ENCODE results near the gene RAB7B.

The RAB7B gene

GRCh38 chr1:206005234-206005633 lies 2.0 kb upstream of the RAB7B start:
- no peak overlapping the region for H3K27ac ChIP-seq (replicated peaks; ENCODE audit: low read length)
- H3K9ac ChIP-seq (ENCODE audit: low read depth, low read length, poor library complexity) = no peak overlapping the region

DNA sequence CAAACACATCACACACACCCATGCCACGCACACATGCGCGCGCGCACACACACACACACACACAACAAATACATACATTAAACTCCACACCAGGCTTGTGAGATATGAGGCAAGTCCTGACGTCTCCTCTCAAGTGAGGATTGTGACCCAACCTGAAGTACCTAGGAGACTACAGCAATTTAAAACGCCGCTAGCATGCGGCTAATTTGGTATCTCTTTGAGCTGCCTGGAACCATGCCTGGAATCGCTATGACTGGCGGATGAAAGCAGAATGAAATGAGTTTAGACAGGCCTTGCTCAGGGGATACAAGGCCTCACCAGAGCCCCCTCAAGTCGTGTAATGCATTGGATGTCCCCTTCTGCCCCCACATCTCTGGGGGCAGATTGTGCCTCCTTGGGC lies 1.6 kb upstream of the RAB7B start:
- H3K23ac ChIP-seq (ENCODE audit: low read depth, low read length, poor library complexity) = peak overlapping the region; percentile 11
- DNase-seq (ENCODE audit: low spot score) = no peak

More at GRCh38 chr1:206005234-206005633, 2.0 kb upstream of the RAB7B start:
- Histone ChIP-seq H3K14ac (ENCODE audit: low read length) (no peak overlapping the region), H4K91ac (ENCODE audit: low read depth, low read length, poor library complexity) (no peak overlapping the region), H3K4me3 (ENCODE audit: low read length in 2 of 2) (no peak overlapping the region), H2BK12ac (ENCODE audit: low read length) (no peak overlapping the region), H2BK120ac (ENCODE audit: low read depth, low read length) (no peak overlapping the region), H3K27me3 (ENCODE audit: control insufficient read depth in 3 of 3, insufficient read depth in 3 of 3, low read depth in 1 of 3, low read length in 3 of 3) (peaks cover 0 to 8% (median 0%) of the 10 kb centered on the region in 3 experiments), H2AK5ac (ENCODE audit: low read depth, low read length) (no peak overlapping the region), H4K8ac (ENCODE audit: low read depth, low read length) (no peak overlapping the region), H3K18ac (ENCODE audit: low read length) (no peak overlapping the region), H2BK15ac (ENCODE audit: low read length) (no peak overlapping the region), H3K4ac (ENCODE audit: low read length) (no peak overlapping the region), H3K23ac (ENCODE audit: low read depth, low read length, poor library complexity) (no peak overlapping the region), H3K4me2 (ENCODE audit: insufficient read depth, low read length, poor library complexity, severe bottlenecking) (no peak overlapping the region), H3K9me3 (replicated peaks in 1 of 2; ENCODE audit: control insufficient read depth in 2 of 2, insufficient read depth in 1 of 2, low read depth in 1 of 2, low read length in 2 of 2) (peaks cover 0 to 3% of the 10 kb centered on the region in 2 donors), H3K79me1 (ENCODE audit: low read depth, low read length) (peaks cover 8% of the 10 kb centered on the region), H3K36me3 (replicated peaks in 1 of 2; ENCODE audit: control insufficient read depth in 2 of 2, insufficient read depth in 2 of 2, low read length in 2 of 2) (peaks cover 0 to 2% of the 10 kb centered on the region in 2 donors), H2AFZ (ENCODE audit: low read length) (no peak overlapping the region), H3K4me1 (ENCODE audit: control insufficient read depth in 2 of 2, insufficient read depth in 1 of 2, low read depth in 1 of 2, low read length in 2 of 2) (peaks cover 0 to 9% of the 10 kb centered on the region in 2 donors), H2BK5ac (ENCODE audit: low read length) (no peak overlapping the region)
- no CpG with 5 or more reads among the region's 7 CpGs for WGBS, 2 donors (ENCODE audit: extremely low coverage in 2 of 2, insufficient read length in 2 of 2, insufficient replicate concordance in 1 of 2)
- DNase-seq (ENCODE audit: low spot score) = no peak

DNA sequence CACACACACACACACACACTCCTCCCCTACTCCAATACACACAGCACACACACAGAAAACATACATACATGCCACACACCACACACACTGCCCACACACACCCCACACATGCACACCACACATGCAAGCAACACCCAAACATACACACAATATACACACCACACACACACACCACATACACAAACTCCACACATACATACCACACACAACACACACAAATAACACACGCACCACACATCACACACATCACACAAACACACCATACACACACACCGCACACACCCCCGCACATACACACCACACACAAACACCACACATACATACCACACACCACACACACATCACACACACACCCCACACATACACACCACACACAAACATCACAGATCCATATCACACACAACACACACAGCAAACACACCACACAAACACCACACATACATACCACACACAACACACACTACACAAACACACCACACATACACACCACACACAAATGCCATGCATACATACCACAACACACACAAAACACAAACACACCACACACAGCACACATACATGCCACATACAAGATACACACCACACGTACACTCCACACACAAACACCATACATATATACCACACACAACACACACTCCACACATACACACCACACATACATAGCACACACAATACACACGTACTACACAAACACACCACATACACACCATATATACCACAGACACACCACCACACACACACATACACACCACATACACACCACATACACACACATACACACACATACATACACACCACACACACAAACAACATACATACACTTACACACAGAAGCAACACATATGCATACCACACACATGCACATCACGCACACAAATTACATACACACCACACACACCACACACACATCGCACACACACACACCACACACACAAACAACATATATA lies 932 bp upstream of the RAB7B start:
- peak overlapping the region; percentile 54 for H3K9ac ChIP-seq (ENCODE audit: low read depth, low read length, poor library complexity)
- peaks cover 0 to 3% of the 10 kb centered on the region in 2 donors for H3K9me3 ChIP-seq (replicated peaks in 1 of 2; ENCODE audit: control insufficient read depth in 2 of 2, insufficient read depth in 1 of 2, low read depth in 1 of 2, low read length in 2 of 2)
- H2BK12ac ChIP-seq (ENCODE audit: low read length) = peak overlapping the region; percentile 25
- H2BK120ac ChIP-seq (ENCODE audit: low read depth, low read length) = no peak overlapping the region
- H3K4me3 ChIP-seq (ENCODE audit: low read length in 2 of 2) = peak overlapping the region in 1 of 2 donors; percentile 66
- H3K79me1 ChIP-seq (ENCODE audit: low read depth, low read length) = peaks cover 8% of the 10 kb centered on the region
- H2AK5ac ChIP-seq (ENCODE audit: low read depth, low read length) = peak overlapping the region; percentile 11
- H3K36me3 ChIP-seq (replicated peaks in 1 of 2; ENCODE audit: control insufficient read depth in 2 of 2, insufficient read depth in 2 of 2, low read length in 2 of 2) = peaks cover 0 to 2% of the 10 kb centered on the region in 2 donors
- no peak overlapping the region for H4K8ac ChIP-seq (ENCODE audit: low read depth, low read length)
- H3K14ac ChIP-seq (ENCODE audit: low read length) = peak overlapping the region; percentile 61
- peaks cover 0 to 8% (median 0%) of the 10 kb centered on the region in 3 experiments for H3K27me3 ChIP-seq (ENCODE audit: control insufficient read depth in 3 of 3, insufficient read depth in 3 of 3, low read depth in 1 of 3, low read length in 3 of 3)
- no peak overlapping the region for H3K4me2 ChIP-seq (ENCODE audit: insufficient read depth, low read length, poor library complexity, severe bottlenecking)
- no peak overlapping the region for H2AFZ ChIP-seq (ENCODE audit: low read length)
- H3K27ac ChIP-seq (replicated peaks; ENCODE audit: low read length) = no peak overlapping the region
- peak overlapping the region; percentile 11 for H3K23ac ChIP-seq (ENCODE audit: low read depth, low read length, poor library complexity)
- no peak overlapping the region for H2BK15ac ChIP-seq (ENCODE audit: low read length)
- H2BK5ac ChIP-seq (ENCODE audit: low read length) = peak overlapping the region; percentile 20
- peaks cover 0 to 9% of the 10 kb centered on the region in 2 donors for H3K4me1 ChIP-seq (ENCODE audit: control insufficient read depth in 2 of 2, insufficient read depth in 1 of 2, low read depth in 1 of 2, low read length in 2 of 2)
- H3K4ac ChIP-seq (ENCODE audit: low read length) = peak overlapping the region; percentile 66
- peak overlapping the region; percentile 34 for H4K91ac ChIP-seq (ENCODE audit: low read depth, low read length, poor library complexity)
- peak overlapping the region; percentile 44 for H3K18ac ChIP-seq (ENCODE audit: low read length)
- 100% methylated on average over 7 of the region's 7 CpGs; no CpG with 5 or more reads in 1 of the 2 donors for WGBS, 2 donors (ENCODE audit: extremely low coverage in 2 of 2, insufficient read length in 2 of 2, insufficient replicate concordance in 1 of 2)
- DNase-seq (ENCODE audit: low spot score) = no peak

More for the DNA sequence above, 1.6 kb upstream of the RAB7B start:
- no peak overlapping the region for H2BK15ac ChIP-seq (ENCODE audit: low read length)
- H3K4ac ChIP-seq (ENCODE audit: low read length) = no peak overlapping the region
- H3K27me3 ChIP-seq (ENCODE audit: control insufficient read depth in 3 of 3, insufficient read depth in 3 of 3, low read depth in 1 of 3, low read length in 3 of 3) = peaks cover 0 to 8% (median 0%) of the 10 kb centered on the region in 3 experiments
- H3K4me1 ChIP-seq (ENCODE audit: control insufficient read depth in 2 of 2, insufficient read depth in 1 of 2, low read depth in 1 of 2, low read length in 2 of 2) = peaks cover 0 to 9% of the 10 kb centered on the region in 2 donors
- WGBS, 2 donors (ENCODE audit: extremely low coverage in 2 of 2, insufficient read length in 2 of 2, insufficient replicate concordance in 1 of 2) = no CpG with 5 or more reads among the region's 12 CpGs
- H3K9me3 ChIP-seq (replicated peaks in 1 of 2; ENCODE audit: control insufficient read depth in 2 of 2, insufficient read depth in 1 of 2, low read depth in 1 of 2, low read length in 2 of 2) = peaks cover 0 to 3% of the 10 kb centered on the region in 2 donors
- H2BK5ac ChIP-seq (ENCODE audit: low read length) = no peak overlapping the region
- H2BK12ac ChIP-seq (ENCODE audit: low read length) = no peak overlapping the region
- H3K79me1 ChIP-seq (ENCODE audit: low read depth, low read length) = peaks cover 8% of the 10 kb centered on the region
- H4K8ac ChIP-seq (ENCODE audit: low read depth, low read length) = no peak overlapping the region
- H3K27ac ChIP-seq (replicated peaks; ENCODE audit: low read length) = no peak overlapping the region
- no peak overlapping the region for H3K4me2 ChIP-seq (ENCODE audit: insufficient read depth, low read length, poor library complexity, severe bottlenecking)
- H4K91ac ChIP-seq (ENCODE audit: low read depth, low read length, poor library complexity) = no peak overlapping the region
- peak overlapping the region in 1 of 2 donors; percentile 56 for H3K4me3 ChIP-seq (ENCODE audit: low read length in 2 of 2)
- H2BK120ac ChIP-seq (ENCODE audit: low read depth, low read length) = no peak overlapping the region
- peaks cover 0 to 2% of the 10 kb centered on the region in 2 donors for H3K36me3 ChIP-seq (replicated peaks in 1 of 2; ENCODE audit: control insufficient read depth in 2 of 2, insufficient read depth in 2 of 2, low read length in 2 of 2)
- H3K9ac ChIP-seq (ENCODE audit: low read depth, low read length, poor library complexity) = peak overlapping the region; percentile 51
- H2AFZ ChIP-seq (ENCODE audit: low read length) = no peak overlapping the region
- H3K18ac ChIP-seq (ENCODE audit: low read length) = no peak overlapping the region
- peak overlapping the region; percentile 25 for H3K14ac ChIP-seq (ENCODE audit: low read length)
- no peak overlapping the region for H2AK5ac ChIP-seq (ENCODE audit: low read depth, low read length)

GRCh38 chr1:206002160-206002559 lies 1.0 kb downstream of the RAB7B start:
- DNase-seq (ENCODE audit: low spot score) = no peak
- WGBS, 2 donors (ENCODE audit: extremely low coverage in 2 of 2, insufficient read length in 2 of 2, insufficient replicate concordance in 1 of 2) = no CpG with 5 or more reads among the region's 3 CpGs

More at GRCh38 chr1:206002160-206002559, 1.0 kb downstream of the RAB7B start:
- Histone ChIP-seq H3K79me1 (ENCODE audit: low read depth, low read length) (peaks cover 8% of the 10 kb centered on the region), H4K8ac (ENCODE audit: low read depth, low read length) (no peak overlapping the region), H3K36me3 (replicated peaks in 1 of 2; ENCODE audit: control insufficient read depth in 2 of 2, insufficient read depth in 2 of 2, low read length in 2 of 2) (peaks cover 0 to 2% of the 10 kb centered on the region in 2 donors), H2BK12ac (ENCODE audit: low read length) (no peak overlapping the region), H4K91ac (ENCODE audit: low read depth, low read length, poor library complexity) (no peak overlapping the region), H3K23ac (ENCODE audit: low read depth, low read length, poor library complexity) (no peak overlapping the region), H3K14ac (ENCODE audit: low read length) (no peak overlapping the region), H3K9me3 (replicated peaks in 1 of 2; ENCODE audit: control insufficient read depth in 2 of 2, insufficient read depth in 1 of 2, low read depth in 1 of 2, low read length in 2 of 2) (peaks cover 0 to 5% of the 10 kb centered on the region in 2 donors), H3K4me2 (ENCODE audit: insufficient read depth, low read length, poor library complexity, severe bottlenecking) (no peak overlapping the region), H2BK120ac (ENCODE audit: low read depth, low read length) (no peak overlapping the region), H3K4me1 (ENCODE audit: control insufficient read depth in 2 of 2, insufficient read depth in 1 of 2, low read depth in 1 of 2, low read length in 2 of 2) (peaks cover 0 to 14% of the 10 kb centered on the region in 2 donors), H3K4me3 (ENCODE audit: low read length in 2 of 2) (no peak overlapping the region), H2AK5ac (ENCODE audit: low read depth, low read length) (no peak overlapping the region), H3K9ac (ENCODE audit: low read depth, low read length, poor library complexity) (no peak overlapping the region), H2BK5ac (ENCODE audit: low read length) (no peak overlapping the region), H3K27ac (replicated peaks; ENCODE audit: low read length) (no peak overlapping the region), H3K18ac (ENCODE audit: low read length) (no peak overlapping the region), H3K27me3 (ENCODE audit: control insufficient read depth in 3 of 3, insufficient read depth in 3 of 3, low read depth in 1 of 3, low read length in 3 of 3) (peaks cover 0 to 8% (median 7%) of the 10 kb centered on the region in 3 experiments), H2BK15ac (ENCODE audit: low read length) (no peak overlapping the region), H2AFZ (ENCODE audit: low read length) (no peak overlapping the region), H3K4ac (ENCODE audit: low read length) (no peak overlapping the region)

All from neuronal stem cell (in vitro differentiated cells).